Measurements from ENCODE around the gene ST3GAL3. TPM values are rescaled to one million over a fixed set of nuclear protein-coding genes. Genes with fewer than 3 reads are reported as not detected.

ST3GAL3 gene
- total and polyA plus RNA-seq, 2 experiments from 2014 or later = 4.5 to 7.0 TPM

DNA sequence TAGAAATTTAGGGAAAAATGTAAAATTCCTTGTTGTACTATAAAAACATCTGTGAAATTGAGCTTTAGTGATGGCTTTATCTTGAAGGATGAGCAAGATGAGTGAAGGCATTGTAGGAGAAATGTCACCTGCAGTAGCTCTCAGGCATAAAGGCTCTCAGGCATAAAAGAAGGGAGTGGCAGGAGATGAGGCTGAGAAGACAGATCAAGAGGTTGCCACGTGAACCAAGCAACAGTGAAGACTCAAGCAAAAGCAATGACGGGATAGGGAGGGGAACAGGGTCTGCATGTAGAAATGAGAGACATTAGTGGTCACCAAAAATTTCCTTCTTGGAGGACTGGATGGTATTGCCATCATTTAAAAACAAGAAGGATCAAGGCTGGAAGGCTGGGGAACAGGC is 98.8 kb downstream of the ST3GAL3 start:
- no peaks in the 10 kb centered on the region for H3K36me3 ChIP-seq (ENCODE audit: insufficient read depth)
- DNase-seq (ENCODE audit: low spot score) (no peak), ATAC-seq (no peak)
- H2AFZ ChIP-seq = no peak overlapping the region
- no peaks in the 10 kb centered on the region for H4K20me1 ChIP-seq (replicated peaks; ENCODE audit: insufficient read depth)
- peaks cover 1% of the 10 kb centered on the region for H3K27me3 Mint-ChIP-seq (ENCODE audit: insufficient read depth, low read depth, poor library complexity)
- peaks cover 17% of the 10 kb centered on the region for H3K36me3 Mint-ChIP-seq (ENCODE audit: low read depth)
- no peaks in the 10 kb centered on the region for H3F3A ChIP-seq (replicated peaks; ENCODE audit: low read depth)
- peaks cover 15% of the 10 kb centered on the region for H3K9me3 Mint-ChIP-seq
- no peaks in the 10 kb centered on the region for H3K27me3 ChIP-seq (ENCODE audit: insufficient read depth)
- H3K4me2 ChIP-seq = no peak overlapping the region
- no peaks in the 10 kb centered on the region for H3K79me2 ChIP-seq (replicated peaks; ENCODE audit: insufficient read depth)
- no peaks in the 10 kb centered on the region for H3K9me2 ChIP-seq (ENCODE audit: insufficient read depth)
- peaks cover 6% of the 10 kb centered on the region for H3K4me1 ChIP-seq (ENCODE audit: insufficient read depth)
- no peak overlapping the region for H3K27ac ChIP-seq (ENCODE audit: low read depth)
- no peak overlapping the region for H3K4me3 ChIP-seq
- H3K4me1 Mint-ChIP-seq = peaks cover 1% of the 10 kb centered on the region; the same call in 1 of the 3 replicates
- H3K4me3 Mint-ChIP-seq = no peak overlapping the region
- H3K27ac Mint-ChIP-seq = no peak overlapping the region
- TF ChIP-seq STAT1 (IDR thresholded peaks at IDR 0.05; ENCODE audit: unreplicated experiment) = no peak
- no peak for TF ChIP-seq NANOG (IDR thresholded peaks at IDR 0.05; ENCODE audit: borderline replicate concordance)
- TF ChIP-seq EZH2 (IDR thresholded peaks at IDR 0.05; ENCODE audit: low read depth, unreplicated experiment) = no peak
- TF ChIP-seq JUNB (IDR thresholded peaks at IDR 0.05; ENCODE audit: unreplicated experiment) = no peak
- TF ChIP-seq CREB1 (CRISPR knock-in tag; IDR thresholded peaks at IDR 0.05; ENCODE audit: low read depth) = no peak
- no peak for TF ChIP-seq CTCF (conservative IDR thresholded peaks at IDR 0.05; ENCODE audit: low read depth in 2 of 2)
- no peak for TF ChIP-seq EZH2phosphoT487 (IDR thresholded peaks at IDR 0.05; ENCODE audit: unreplicated experiment)
- TF ChIP-seq ZNF331 (CRISPR knock-in tag; IDR thresholded peaks at IDR 0.05; ENCODE audit: low read depth) = no peak
- no peak for TF ChIP-seq ETS1 (IDR thresholded peaks at IDR 0.05)
- TF ChIP-seq POLR2AphosphoS5 (IDR thresholded peaks at IDR 0.05; ENCODE audit: low read depth) = no peak
- TF ChIP-seq REST (IDR thresholded peaks at IDR 0.05; ENCODE audit: unreplicated experiment) = no peak
- no peak for TF ChIP-seq ZNF462 (CRISPR knock-in tag; IDR thresholded peaks at IDR 0.05)
- TF ChIP-seq ZNF114 (CRISPR knock-in tag; IDR thresholded peaks at IDR 0.05) = no peak

Data from GM23338 (cell line).